Astrocyte of the cerebellum (primary cell): Measurements from ENCODE around the gene HJURP.

ENCODE experiments used
- DNase-seq: peaks from one replicate; pipeline ENCODE4 v3.0.0-alpha.2; 2011; ENCODE audit warnings: low read depth
- H3K4me3 ChIP-seq: 2 replicates; pipeline ENCODE4 v1.5.1; 2011; ENCODE audit warnings: mild to moderate bottlenecking, low read depth, low read length, moderate library complexity
- in situ Hi-C: cut with HindIII; loops from 2 replicates; pipeline ENCODE4 v1.10.0; 2017; ENCODE audit warnings: low sequenced_read_pairs
- TF ChIP-seq, protein P1 (sequence below): IDR thresholded peaks from 2 replicates; pipeline ENCODE4 v1.5.1; 2012; ENCODE audit warnings: low read length, low read depth, moderate library complexity, mild to moderate bottlenecking; ENCODE audit errors: missing control alignments

Gene HJURP

GRCh38 chr2:233795735-233796171, 58.6 kb downstream of the HJURP start:
- TF ChIP-seq, protein P1, sequence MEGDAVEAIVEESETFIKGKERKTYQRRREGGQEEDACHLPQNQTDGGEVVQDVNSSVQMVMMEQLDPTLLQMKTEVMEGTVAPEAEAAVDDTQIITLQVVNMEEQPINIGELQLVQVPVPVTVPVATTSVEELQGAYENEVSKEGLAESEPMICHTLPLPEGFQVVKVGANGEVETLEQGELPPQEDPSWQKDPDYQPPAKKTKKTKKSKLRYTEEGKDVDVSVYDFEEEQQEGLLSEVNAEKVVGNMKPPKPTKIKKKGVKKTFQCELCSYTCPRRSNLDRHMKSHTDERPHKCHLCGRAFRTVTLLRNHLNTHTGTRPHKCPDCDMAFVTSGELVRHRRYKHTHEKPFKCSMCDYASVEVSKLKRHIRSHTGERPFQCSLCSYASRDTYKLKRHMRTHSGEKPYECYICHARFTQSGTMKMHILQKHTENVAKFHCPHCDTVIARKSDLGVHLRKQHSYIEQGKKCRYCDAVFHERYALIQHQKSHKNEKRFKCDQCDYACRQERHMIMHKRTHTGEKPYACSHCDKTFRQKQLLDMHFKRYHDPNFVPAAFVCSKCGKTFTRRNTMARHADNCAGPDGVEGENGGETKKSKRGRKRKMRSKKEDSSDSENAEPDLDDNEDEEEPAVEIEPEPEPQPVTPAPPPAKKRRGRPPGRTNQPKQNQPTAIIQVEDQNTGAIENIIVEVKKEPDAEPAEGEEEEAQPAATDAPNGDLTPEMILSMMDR = no peak
- H3K4me3 ChIP-seq = no peak overlapping the region
- DNase-seq = no peak
- in situ Hi-C loops = no loop called here

GRCh38 chr2:233794128-233794658, 60.1 kb downstream of the HJURP start:
- TF ChIP-seq, protein P1 = no peak
- H3K4me3 ChIP-seq = no peak overlapping the region
- in situ Hi-C loops = no loop called here
- no peak for DNase-seq

GRCh38 chr2:233793465-233794127, 60.7 kb downstream of the HJURP start:
- H3K4me3 ChIP-seq = no peak overlapping the region
- in situ Hi-C loops = no loop called here
- DNase-seq = no peak
- TF ChIP-seq, protein P1 = no peak

- in situ Hi-C loops = no loop called here
- H3K4me3 ChIP-seq = no peak overlapping the region
- TF ChIP-seq, protein P1 = no peak
- no peak for DNase-seq
Observed at GRCh38 chr2:233792720-233793119, 61.6 kb downstream of the HJURP start.

DNA sequence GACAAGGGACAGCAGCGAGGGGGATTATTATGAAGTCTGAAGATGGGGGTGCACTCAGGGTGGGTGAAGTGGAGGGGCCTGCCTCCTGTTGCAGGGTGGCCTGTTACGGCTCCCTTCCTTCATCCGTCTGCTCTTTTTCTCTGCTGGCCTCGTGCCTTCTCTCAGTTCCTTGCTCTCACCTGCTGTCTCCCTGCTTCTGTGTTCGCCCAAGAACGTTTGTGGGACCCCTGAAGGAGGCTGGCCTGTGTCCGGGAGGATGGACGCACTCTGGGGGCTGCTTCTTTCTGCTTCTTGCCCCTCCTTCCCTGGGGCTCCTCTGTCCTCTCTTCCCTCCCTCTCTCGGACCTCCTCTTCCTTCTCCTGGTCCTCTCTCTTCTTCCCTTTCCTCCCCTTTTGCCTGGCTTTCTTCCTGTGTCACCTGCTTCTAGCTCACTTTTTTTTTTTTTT, 62.4 kb downstream of the HJURP start:
- DNase-seq = no peak
- TF ChIP-seq, protein P1 = no peak
- no peak overlapping the region for H3K4me3 ChIP-seq
- in situ Hi-C loops = no loop called here

- H3K4me3 ChIP-seq = no peak overlapping the region
- in situ Hi-C loops = no loop called here
- TF ChIP-seq, protein P1 = no peak
- DNase-seq = no peak
Observed at GRCh38 chr2:233791151-233791882, 63.0 kb downstream of the HJURP start.
